Ishikawa (cell line): ENCODE measurements around the gene FAM120B.

Experiments
- EP300 ChIP-seq: IDR thresholded peaks from 2 replicates; pipeline ENCODE4 v1.6.1; 2012; ENCODE audit warnings: borderline replicate concordance
- RAD21 ChIP-seq: IDR thresholded peaks from 2 replicates; pipeline ENCODE4 v1.6.1; 2012; ENCODE audit warnings: low read depth
- REST ChIP-seq: IDR thresholded peaks from 2 replicates; pipeline ENCODE4 v1.6.1; 2012; ENCODE audit warnings: low read depth, mild to moderate bottlenecking
- USF1 ChIP-seq: IDR thresholded peaks from 2 replicates; pipeline ENCODE4 v1.6.1; 2012
- YY1 ChIP-seq: IDR thresholded peaks from 2 replicates; pipeline ENCODE4 v1.6.1; 2012; ENCODE audit warnings: low read depth
- ZBTB7A ChIP-seq: IDR thresholded peaks from 2 replicates; pipeline ENCODE4 v1.6.1; 2012; ENCODE audit warnings: low read depth

- no peak for TF ChIP-seq REST
- no peak for TF ChIP-seq EP300
- no peak for TF ChIP-seq RAD21
- no peak for TF ChIP-seq USF1
- no peak for TF ChIP-seq YY1
- no peak for TF ChIP-seq ZBTB7A
These were observed 7.9 kb upstream of the FAM120B start for GRCh38 chr6:170298688-170299087.
